CD4-positive, alpha-beta T cell treated with Interleukin-6 for 4 hours (primary cell): ENCODE data around the gene MTA2.

ENCODE experiments used
- DNase-seq: peaks from one replicate; pipeline ENCODE4 v3.0.0-alpha.2; 2020; ENCODE audit warnings: mixed read lengths

Gene MTA2

DNA sequence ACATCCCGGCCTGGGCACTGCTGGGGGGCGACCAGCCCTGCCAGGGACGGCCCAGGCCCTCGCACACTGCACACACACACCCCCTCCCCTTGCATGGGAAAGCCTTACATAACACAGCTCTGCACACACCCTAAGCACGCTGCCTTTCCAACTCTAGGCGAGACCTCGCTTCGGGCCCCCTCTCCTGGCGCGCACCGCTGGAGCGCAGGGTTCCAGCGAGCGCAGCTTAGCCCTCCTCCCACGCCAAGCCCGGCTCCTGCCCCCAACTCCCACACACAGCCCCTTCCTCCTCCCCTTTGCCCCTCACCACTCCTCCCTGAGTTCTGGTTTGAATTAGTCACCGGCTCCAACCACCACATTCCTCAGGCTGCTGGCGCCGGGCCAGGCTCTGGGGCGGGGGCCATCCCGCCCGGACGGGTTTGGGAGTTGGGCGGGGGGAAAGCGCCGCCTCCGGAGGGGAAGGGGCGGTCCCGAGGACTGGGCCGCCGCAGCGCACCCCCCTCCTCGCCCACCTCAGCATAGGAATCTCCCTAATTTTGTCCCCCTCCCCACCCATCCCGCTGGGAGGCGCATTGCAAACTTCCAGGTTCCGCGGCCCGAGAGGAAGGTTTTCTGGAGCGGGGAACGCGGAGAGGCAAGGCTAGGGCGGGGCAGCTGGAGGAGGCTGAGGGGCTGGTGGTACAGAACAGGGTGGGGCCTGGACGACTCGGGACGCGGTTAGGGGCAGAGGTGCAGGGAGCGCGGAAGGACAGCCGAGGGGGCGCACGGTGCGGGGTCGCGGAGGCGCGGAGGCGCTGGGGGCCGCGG lies 56.0 kb downstream of the MTA2 start:
- peak; percentile 75 for DNase-seq

DNA sequence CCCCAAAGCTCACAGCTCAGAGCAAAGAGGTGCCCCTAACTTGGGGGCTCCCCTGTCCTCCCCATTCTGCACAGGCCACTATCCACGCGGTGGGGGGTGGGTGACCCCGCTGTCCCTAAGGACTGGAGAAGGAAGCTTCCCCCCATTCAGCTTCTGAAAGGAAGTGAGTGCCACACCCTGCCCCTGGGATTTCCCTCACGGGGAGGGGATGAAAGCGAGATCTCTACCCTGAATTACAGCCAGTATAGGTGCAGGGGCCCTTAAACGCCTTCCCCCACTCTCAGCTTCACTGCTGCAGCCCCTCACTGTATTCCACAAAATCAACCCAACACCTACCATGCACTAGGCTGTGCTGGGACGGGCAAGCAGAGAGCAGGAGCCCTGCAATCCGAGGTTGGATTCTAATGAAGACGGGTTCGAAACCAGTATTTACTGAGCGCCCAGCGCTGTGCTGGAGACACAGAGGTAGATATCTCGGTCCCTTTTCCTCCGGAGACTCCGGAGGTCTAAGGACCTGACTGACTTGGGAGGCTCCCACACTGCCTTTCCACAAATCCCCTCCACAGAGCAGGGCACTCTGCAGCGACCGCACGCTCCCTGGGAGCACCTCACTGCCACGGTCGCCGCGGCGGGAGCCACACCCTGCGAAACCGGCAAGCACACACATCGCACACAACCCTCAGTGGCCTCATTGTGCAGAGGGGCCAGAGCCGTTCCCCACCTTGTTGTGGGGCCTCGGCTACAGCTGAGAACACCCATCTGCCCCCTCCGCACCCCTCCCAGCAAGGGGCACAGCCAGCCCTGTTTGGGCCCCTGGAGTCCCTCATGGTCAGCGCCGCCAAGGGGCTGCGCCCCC lies 56.9 kb downstream of the MTA2 start:
- DNase-seq, result peak; percentile 47

DNA sequence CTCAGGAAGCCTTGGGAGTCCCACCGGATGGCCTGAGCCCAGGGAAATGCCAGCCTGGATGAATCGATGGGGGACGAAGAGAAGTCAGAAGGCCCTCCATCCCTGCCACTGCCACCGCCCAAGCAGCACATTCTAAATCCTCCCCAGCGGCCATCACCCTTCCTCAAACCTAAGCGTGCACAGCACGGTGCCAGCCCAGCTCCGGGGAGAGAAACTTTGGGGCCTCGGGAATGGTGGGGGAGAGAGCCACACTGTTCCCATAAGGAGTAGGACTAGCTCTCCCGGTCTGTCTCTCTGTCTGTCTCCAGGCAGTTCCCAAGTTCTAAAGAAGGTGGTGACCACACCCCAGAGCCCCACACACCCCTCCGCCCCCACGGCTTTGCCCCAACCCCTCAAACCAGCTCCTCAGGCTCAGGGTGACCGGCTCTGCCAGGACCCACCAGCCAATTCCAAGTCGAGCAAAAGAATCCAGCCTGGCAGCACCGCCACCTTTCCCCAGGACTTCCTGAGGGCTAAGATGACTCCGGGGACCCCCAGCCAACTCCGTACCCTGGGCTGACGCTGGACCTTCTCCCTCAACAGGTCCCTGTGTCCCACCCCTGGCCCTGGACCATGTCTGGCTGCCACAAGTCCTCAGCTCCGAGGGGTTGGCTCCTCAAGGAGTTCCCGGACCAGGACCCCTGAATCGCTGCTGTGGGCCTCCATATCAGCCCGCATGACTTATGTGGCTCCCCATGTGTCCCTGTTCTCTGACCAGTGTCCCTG lies 57.8 kb downstream of the MTA2 start:
- no peak for DNase-seq
